Neural cell (in vitro differentiated cells): ENCODE data around the gene POLDIP3. TPM values are rescaled to one million over a fixed set of nuclear protein-coding genes. Genes with fewer than 3 reads are reported as not detected.

ENCODE experiments used
- H2AFZ ChIP-seq: fragments of 200-600, 300-800 bp; sonication (generic), shearing (Covaris generic); 2 replicates; pipeline ENCODE4 v1.6.0; 2014; ENCODE audit warnings: low read depth, mild to moderate bottlenecking, antibody characterized with exemption, low read length, moderate library complexity
- H3F3A ChIP-seq: fragments of 200-600 bp; shearing (Covaris generic); 2 replicates; pipeline ENCODE4 v1.6.1; 2016; ENCODE audit warnings: mild to moderate bottlenecking, moderate library complexity, mixed read lengths, antibody characterized with exemption, low read length; ENCODE audit not compliant: insufficient read depth, poor library complexity, severe bottlenecking
- H3K27ac ChIP-seq: fragments of 200-600, 300-800 bp; sonication (generic), shearing (Covaris generic); 2 replicates; pipeline ENCODE4 v1.5.1; 2014; ENCODE audit warnings: mild to moderate bottlenecking, low read length, moderate library complexity
- H3K27me3 ChIP-seq: fragments of 300-800, 200-600 bp; sonication (generic), shearing (Covaris generic); 2 replicates; pipeline ENCODE4 v1.6.0; 2014; ENCODE audit warnings: mild to moderate bottlenecking, low read depth, low read length, moderate library complexity; ENCODE audit not compliant: insufficient read depth
- H3K36me3 ChIP-seq: fragments of 300-800, 200-600 bp; sonication (generic), shearing (Covaris generic); 2 replicates; pipeline ENCODE4 v1.5.1; 2014; ENCODE audit warnings: mild to moderate bottlenecking, antibody characterized with exemption, low read length, moderate library complexity; ENCODE audit not compliant: insufficient read depth
- H3K4me2 ChIP-seq: fragments of 300-800, 200-600 bp; sonication (generic), shearing (Covaris generic); 2 replicates; pipeline ENCODE4 v1.6.0; 2014; ENCODE audit warnings: mild to moderate bottlenecking, low read length
- H3K4me3 ChIP-seq: fragments of 300-800, 200-600 bp; sonication (generic), shearing (Covaris generic); 2 replicates; pipeline ENCODE4 v1.5.1; 2014; ENCODE audit warnings: mild to moderate bottlenecking, low read length, moderate library complexity
- H3K79me2 ChIP-seq: fragments of 200-600 bp; shearing (Covaris generic); replicated peaks from 2 replicates; pipeline ENCODE4 v1.6.0; 2014; ENCODE audit warnings: mild to moderate bottlenecking, low read length, moderate library complexity; ENCODE audit not compliant: insufficient read depth
- H3K9ac ChIP-seq: fragments of 300-800, 200-600 bp; sonication (generic), shearing (Covaris generic); 2 replicates; pipeline ENCODE4 v1.6.1; 2016; ENCODE audit warnings: mild to moderate bottlenecking, low read length, mixed read lengths
- H3K9me2 ChIP-seq: fragments of 200-600 bp; shearing (Covaris generic); 2 replicates; pipeline ENCODE4 v1.6.1; 2016; ENCODE audit warnings: mild to moderate bottlenecking, low read length, mixed read lengths; ENCODE audit not compliant: insufficient read depth
- H3K9me3 ChIP-seq: fragments of 200-600, 300-800 bp; sonication (generic), shearing (Covaris generic); 2 replicates; pipeline ENCODE4 v1.6.1; 2016; ENCODE audit warnings: mild to moderate bottlenecking, mixed run types, low read length, moderate library complexity, mixed read lengths
- H4K20me1 ChIP-seq: fragments of 200-600 bp; shearing (Covaris generic); 2 replicates; pipeline ENCODE4 v1.6.1; 2016; ENCODE audit warnings: mild to moderate bottlenecking, mixed run types; ENCODE audit not compliant: insufficient read depth
- EP300 ChIP-seq: fragments of 450-650 bp; conservative IDR thresholded peaks from 2 replicates; pipeline ENCODE4 v1.6.1; 2014; ENCODE audit warnings: antibody characterized with exemption, mild to moderate bottlenecking, moderate library complexity; ENCODE audit not compliant: poor library complexity, severe bottlenecking
- EZH2 ChIP-seq: fragments of 200-600, 300-800 bp; shearing (Covaris generic), sonication (generic); IDR thresholded peaks from 2 replicates; pipeline ENCODE4 v1.6.1; 2014; ENCODE audit warnings: antibody characterized with exemption, low read length, borderline replicate concordance, mild to moderate bottlenecking; ENCODE audit not compliant: insufficient read depth, poor library complexity, severe bottlenecking
- MXI1 ChIP-seq: fragments of 450-650 bp; conservative IDR thresholded peaks from 2 replicates; pipeline ENCODE4 v1.6.1; 2014; ENCODE audit warnings: antibody characterized with exemption, mild to moderate bottlenecking; ENCODE audit not compliant: poor library complexity, severe bottlenecking
- POLR2AphosphoS5 ChIP-seq: IDR thresholded peaks from 2 replicates; pipeline ENCODE4 v1.6.1; 2012
- RAD21 ChIP-seq: fragments of 450-650 bp; conservative IDR thresholded peaks from 2 replicates; pipeline ENCODE4 v1.6.1; 2014; ENCODE audit warnings: antibody characterized with exemption, mild to moderate bottlenecking, moderate library complexity
- SMC3 ChIP-seq: fragments of 450-650 bp; conservative IDR thresholded peaks from 2 replicates; pipeline ENCODE4 v1.6.1; 2014; ENCODE audit warnings: antibody characterized with exemption, mild to moderate bottlenecking, moderate library complexity; ENCODE audit not compliant: poor library complexity
- TAF1 ChIP-seq: IDR thresholded peaks from 2 replicates; pipeline ENCODE4 v1.6.1; 2012; ENCODE audit warnings: low read depth
- polyA plus RNA-seq: library from polyadenylated mRNA; depleted of rRNA; stranded (reverse); fragments of >200 nt; gene quantifications from 2 replicates; pipeline ENCODE4 v1.2.3, GENCODE V29; 2014
- TF ChIP-seq, protein P1 (sequence below): fragments of 450-650 bp; IDR thresholded peaks from 2 replicates; pipeline ENCODE4 v1.5.1; 2014; ENCODE audit warnings: antibody characterized with exemption, mild to moderate bottlenecking, moderate library complexity; ENCODE audit not compliant: poor library complexity, severe bottlenecking
- TF ChIP-seq, protein P2 (sequence below): IDR thresholded peaks from 2 replicates; pipeline ENCODE4 v1.6.1; 2012; ENCODE audit warnings: borderline replicate concordance

POLDIP3 gene
- polyA plus RNA-seq, 1 donor from 2014 or later: 56.9 TPM

- TF ChIP-seq TAF1 (no peak), RAD21 (no peak), EZH2 (no peak), POLR2AphosphoS5 (no peak), EP300 (no peak), SMC3 (no peak), MXI1 (no peak)
- TF ChIP-seq, protein P1, sequence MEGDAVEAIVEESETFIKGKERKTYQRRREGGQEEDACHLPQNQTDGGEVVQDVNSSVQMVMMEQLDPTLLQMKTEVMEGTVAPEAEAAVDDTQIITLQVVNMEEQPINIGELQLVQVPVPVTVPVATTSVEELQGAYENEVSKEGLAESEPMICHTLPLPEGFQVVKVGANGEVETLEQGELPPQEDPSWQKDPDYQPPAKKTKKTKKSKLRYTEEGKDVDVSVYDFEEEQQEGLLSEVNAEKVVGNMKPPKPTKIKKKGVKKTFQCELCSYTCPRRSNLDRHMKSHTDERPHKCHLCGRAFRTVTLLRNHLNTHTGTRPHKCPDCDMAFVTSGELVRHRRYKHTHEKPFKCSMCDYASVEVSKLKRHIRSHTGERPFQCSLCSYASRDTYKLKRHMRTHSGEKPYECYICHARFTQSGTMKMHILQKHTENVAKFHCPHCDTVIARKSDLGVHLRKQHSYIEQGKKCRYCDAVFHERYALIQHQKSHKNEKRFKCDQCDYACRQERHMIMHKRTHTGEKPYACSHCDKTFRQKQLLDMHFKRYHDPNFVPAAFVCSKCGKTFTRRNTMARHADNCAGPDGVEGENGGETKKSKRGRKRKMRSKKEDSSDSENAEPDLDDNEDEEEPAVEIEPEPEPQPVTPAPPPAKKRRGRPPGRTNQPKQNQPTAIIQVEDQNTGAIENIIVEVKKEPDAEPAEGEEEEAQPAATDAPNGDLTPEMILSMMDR: no peak
- TF ChIP-seq, protein P2, sequence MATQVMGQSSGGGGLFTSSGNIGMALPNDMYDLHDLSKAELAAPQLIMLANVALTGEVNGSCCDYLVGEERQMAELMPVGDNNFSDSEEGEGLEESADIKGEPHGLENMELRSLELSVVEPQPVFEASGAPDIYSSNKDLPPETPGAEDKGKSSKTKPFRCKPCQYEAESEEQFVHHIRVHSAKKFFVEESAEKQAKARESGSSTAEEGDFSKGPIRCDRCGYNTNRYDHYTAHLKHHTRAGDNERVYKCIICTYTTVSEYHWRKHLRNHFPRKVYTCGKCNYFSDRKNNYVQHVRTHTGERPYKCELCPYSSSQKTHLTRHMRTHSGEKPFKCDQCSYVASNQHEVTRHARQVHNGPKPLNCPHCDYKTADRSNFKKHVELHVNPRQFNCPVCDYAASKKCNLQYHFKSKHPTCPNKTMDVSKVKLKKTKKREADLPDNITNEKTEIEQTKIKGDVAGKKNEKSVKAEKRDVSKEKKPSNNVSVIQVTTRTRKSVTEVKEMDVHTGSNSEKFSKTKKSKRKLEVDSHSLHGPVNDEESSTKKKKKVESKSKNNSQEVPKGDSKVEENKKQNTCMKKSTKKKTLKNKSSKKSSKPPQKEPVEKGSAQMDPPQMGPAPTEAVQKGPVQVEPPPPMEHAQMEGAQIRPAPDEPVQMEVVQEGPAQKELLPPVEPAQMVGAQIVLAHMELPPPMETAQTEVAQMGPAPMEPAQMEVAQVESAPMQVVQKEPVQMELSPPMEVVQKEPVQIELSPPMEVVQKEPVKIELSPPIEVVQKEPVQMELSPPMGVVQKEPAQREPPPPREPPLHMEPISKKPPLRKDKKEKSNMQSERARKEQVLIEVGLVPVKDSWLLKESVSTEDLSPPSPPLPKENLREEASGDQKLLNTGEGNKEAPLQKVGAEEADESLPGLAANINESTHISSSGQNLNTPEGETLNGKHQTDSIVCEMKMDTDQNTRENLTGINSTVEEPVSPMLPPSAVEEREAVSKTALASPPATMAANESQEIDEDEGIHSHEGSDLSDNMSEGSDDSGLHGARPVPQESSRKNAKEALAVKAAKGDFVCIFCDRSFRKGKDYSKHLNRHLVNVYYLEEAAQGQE: no peak
- no peaks in the 10 kb centered on the region for H3K9me3 ChIP-seq
- no peak overlapping the region for H2AFZ ChIP-seq
- no peaks in the 10 kb centered on the region for H3F3A ChIP-seq
- no peaks in the 10 kb centered on the region for H3K9me2 ChIP-seq
- H3K27ac ChIP-seq: no peak overlapping the region
- no peak overlapping the region for H3K9ac ChIP-seq
- H4K20me1 ChIP-seq: no peaks in the 10 kb centered on the region
- H3K36me3 ChIP-seq: no peaks in the 10 kb centered on the region
- no peak overlapping the region for H3K4me3 ChIP-seq
- no peak overlapping the region for H3K4me2 ChIP-seq
- no peaks in the 10 kb centered on the region for H3K27me3 ChIP-seq
- peaks cover 19% of the 10 kb centered on the region for H3K79me2 ChIP-seq
Observed at GRCh38 chr22:42643634-42644421, 29.1 kb upstream of the POLDIP3 start.

GRCh38 chr22:42642806-42643633 lies 28.3 kb upstream of the POLDIP3 start:
- Histone ChIP-seq H3K36me3 (no peaks in the 10 kb centered on the region), H2AFZ (no peak overlapping the region), H3K4me2 (no peak overlapping the region), H3K27ac (no peak overlapping the region), H3K79me2 (peaks cover 13% of the 10 kb centered on the region), H3F3A (no peaks in the 10 kb centered on the region), H3K4me3 (no peak overlapping the region), H3K9ac (no peak overlapping the region), H4K20me1 (no peaks in the 10 kb centered on the region), H3K9me3 (no peaks in the 10 kb centered on the region), H3K9me2 (no peaks in the 10 kb centered on the region), H3K27me3 (no peaks in the 10 kb centered on the region)
- TF ChIP-seq, protein P2: no peak
- TF ChIP-seq EP300 (no peak), EZH2 (no peak), SMC3 (no peak), TAF1 (no peak), MXI1 (no peak), RAD21 (no peak), POLR2AphosphoS5 (no peak)
- TF ChIP-seq, protein P1: no peak
